Retinal pigment epithelial cell (primary cell): ENCODE data around the gene LAMB1.
A peak's percentile ranks its signal among the peaks of the same experiment; 100 is the strongest.

Experiments
- DNase-seq: peaks from one replicate; pipeline ENCODE4 v3.0.0-alpha.2; 2010; ENCODE audit warnings: low read depth
- H3K4me3 ChIP-seq: 2 replicates; pipeline ENCODE4 v1.5.1; 2011; ENCODE audit warnings: mild to moderate bottlenecking, low read length, control low read depth, moderate library complexity
- TF ChIP-seq, protein P1 (sequence below): conservative IDR thresholded peaks from 2 replicates; pipeline ENCODE4 v1.5.1; 2011; ENCODE audit warnings: low read depth, low read length, control low read depth, inconsistent platforms

Gene LAMB1

DNA sequence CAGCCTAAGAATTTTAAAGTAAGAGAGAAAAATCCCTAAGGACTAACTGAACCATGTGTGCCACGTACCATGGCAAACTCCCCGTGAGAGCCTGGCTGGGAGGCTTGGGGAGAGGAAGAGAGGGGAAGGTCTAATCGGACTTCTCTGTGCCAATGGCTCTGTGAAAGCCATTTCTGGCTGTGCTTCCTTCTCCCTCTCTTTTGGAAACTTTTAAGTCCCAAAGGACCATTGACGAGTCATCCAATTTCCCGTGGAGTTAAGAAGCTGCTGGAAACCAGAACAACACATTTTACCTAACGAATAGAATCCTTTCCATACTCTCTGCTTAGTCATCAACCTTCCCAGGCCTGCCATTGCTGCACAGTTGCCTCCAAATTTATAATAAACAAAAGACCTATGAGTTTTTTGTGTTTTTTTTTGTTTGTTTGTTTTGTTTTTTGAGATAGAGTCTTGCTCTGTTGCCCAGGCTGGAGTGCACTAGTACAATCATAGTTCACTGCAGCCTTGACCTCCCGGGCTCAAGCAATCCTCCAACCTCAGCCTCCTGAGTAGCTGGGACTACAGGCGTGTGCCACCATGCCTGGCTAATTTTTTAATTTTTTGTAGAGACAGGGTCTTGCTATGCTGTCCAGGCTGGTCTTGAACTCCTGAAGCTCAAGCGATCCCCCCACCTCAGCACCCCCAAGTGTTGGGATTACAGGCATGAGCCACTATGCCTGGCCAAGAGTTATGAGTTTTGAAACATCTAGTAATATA lies 13.2 kb downstream of the LAMB1 start:
- no peak for DNase-seq
- H3K4me3 ChIP-seq, result no peak overlapping the region
- TF ChIP-seq, protein P1, sequence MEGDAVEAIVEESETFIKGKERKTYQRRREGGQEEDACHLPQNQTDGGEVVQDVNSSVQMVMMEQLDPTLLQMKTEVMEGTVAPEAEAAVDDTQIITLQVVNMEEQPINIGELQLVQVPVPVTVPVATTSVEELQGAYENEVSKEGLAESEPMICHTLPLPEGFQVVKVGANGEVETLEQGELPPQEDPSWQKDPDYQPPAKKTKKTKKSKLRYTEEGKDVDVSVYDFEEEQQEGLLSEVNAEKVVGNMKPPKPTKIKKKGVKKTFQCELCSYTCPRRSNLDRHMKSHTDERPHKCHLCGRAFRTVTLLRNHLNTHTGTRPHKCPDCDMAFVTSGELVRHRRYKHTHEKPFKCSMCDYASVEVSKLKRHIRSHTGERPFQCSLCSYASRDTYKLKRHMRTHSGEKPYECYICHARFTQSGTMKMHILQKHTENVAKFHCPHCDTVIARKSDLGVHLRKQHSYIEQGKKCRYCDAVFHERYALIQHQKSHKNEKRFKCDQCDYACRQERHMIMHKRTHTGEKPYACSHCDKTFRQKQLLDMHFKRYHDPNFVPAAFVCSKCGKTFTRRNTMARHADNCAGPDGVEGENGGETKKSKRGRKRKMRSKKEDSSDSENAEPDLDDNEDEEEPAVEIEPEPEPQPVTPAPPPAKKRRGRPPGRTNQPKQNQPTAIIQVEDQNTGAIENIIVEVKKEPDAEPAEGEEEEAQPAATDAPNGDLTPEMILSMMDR, result no peak

GRCh38 chr7:107982918-107983389 lies 20.0 kb downstream of the LAMB1 start:
- no peak for DNase-seq
- no peak overlapping the region for H3K4me3 ChIP-seq
- TF ChIP-seq, protein P1, result peak; percentile 24

GRCh38 chr7:107982042-107982840 lies 20.7 kb downstream of the LAMB1 start:
- no peak for DNase-seq

DNA sequence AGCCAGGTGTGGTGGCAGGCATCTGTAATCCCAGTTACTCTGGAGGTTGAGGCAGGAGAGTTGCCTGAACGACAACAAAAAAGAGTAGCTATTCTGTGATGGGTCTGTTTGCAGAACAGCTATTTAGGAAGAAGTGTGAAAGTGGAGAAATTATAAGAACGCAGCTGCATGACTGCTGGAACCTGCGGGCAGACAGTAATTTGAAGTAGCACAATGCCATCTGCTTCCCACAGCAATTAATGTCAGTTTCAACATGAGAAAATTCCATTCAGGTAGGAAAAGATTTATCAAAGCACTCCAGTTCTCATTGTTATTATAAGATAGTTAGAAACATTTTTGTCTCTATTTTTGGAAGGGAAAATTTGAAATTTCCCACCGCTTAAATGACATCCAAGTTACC lies 21.5 kb downstream of the LAMB1 start:
- no peak overlapping the region for H3K4me3 ChIP-seq
- no peak for DNase-seq
- TF ChIP-seq, protein P1, result no peak

More at GRCh38 chr7:107982042-107982840, 20.7 kb downstream of the LAMB1 start:
- no peak overlapping the region for H3K4me3 ChIP-seq
- TF ChIP-seq, protein P1, result no peak

DNA sequence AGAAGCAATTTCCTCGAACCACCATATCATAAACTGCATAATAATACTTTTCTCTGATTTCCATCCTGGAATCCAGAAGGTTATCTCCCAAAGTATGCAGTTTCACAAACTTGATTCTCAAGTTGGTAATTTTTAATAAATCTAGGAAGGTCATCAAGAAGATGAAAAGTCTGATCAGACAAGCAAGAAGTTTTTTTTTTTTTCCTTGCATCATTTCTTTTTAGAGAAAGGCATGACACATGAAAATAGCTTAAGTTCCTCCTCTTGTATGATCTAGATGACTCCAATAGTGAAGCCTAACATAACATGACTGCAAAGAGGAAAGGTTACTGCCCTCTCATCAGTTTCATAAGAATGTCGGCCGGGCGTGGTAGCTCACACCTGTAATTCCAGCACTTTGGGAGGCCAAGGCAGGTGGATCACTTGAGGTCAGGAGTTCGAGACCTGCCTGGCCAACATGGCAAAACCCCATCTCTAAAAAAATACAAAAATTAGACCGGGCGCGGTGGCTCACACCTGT lies 22.2 kb downstream of the LAMB1 start:
- TF ChIP-seq, protein P1, result no peak
- no peak for DNase-seq
- H3K4me3 ChIP-seq, result no peak overlapping the region

- H3K4me3 ChIP-seq, result no peak overlapping the region
- DNase-seq, result no peak
- TF ChIP-seq, protein P1, result no peak
Measured at GRCh38 chr7:107980171-107980570, 22.8 kb downstream of the LAMB1 start.
